ENCODE data around the gene DRC7.
"Not testable (repeated sequence)": the region's sequence is repeated elsewhere in the genome, so short reads cannot be mapped to it uniquely, and the experiment has no call there.

DRC7 gene

DNA sequence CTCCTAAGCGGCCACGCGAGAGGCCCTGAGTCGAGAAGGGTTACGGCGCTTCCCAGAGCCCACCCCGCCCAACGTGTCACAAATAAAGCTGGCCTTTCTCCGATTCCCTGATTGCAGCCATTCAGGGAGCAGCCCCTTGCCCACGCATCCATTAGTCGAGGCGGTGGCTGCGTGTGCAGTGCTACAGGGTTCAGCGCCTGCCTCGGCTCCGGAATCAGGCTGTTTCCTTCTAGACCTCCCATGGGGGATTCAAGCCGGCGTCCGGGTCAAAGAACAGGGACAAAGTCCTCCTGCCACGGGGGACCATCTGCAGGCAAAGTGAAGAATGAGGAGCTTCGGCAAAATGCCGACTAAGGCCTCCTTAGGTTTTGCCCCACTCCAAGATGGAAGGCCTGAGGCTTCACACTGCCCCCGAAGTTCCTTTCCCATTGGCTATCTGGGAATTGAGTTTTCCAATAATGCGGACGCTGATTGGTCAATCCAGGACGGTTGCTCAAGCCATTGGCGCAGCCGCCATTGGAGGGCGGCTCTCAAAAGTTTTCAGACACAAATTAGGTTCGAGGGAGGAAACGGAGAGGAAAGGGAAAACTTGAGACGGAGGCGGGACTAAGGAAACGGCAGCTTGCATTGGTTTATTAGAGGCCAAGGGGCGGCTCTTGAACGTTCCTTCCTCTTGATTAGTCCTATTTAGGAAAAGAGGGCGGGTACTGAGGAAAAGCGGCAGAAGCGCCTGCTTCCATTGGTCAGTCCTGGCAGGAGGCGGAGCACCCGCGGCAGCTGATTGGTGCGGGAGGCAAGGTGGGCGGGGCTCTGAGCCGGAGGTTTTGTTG lies 40.5 kb downstream of the DRC7 start:
- DNase-seq (ENCODE audit: low read depth in 2 of 2), result peak; percentile 96 to 98

DNA sequence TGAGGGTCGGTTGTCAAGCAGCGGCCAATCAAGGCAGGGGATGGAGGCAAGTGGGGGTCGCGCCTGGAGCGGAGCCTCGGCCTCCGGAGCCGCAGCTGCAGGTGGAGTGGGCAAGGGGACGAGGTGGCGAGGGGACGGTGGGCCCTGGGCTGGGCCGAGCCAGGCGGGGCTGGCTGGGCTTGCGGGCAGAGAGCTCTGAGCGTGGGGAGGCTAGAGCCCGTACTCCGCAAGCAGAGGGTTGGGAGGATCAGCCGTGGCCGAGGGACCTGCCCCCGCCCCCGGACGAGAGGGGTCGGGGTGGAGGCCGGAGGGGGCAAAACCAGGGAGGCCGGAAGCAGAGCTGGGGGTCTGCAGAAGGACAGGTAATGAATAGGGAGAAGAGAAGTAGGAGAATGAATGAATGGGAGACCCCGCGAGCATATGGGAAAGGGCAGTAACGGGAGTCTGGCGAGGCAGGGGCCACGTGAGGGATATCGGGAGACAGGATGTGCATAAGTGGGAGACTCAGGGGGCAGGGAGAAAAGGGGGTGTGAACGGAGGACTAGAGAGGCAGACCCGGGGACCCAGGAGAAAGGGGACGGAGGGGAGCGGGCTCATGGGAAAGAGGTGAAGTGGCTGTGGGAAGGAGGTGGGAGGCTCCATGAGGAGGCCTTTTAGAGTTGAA lies 41.3 kb downstream of the DRC7 start, which contains the start of gene KATNB1:
KATNB1 (plus strand) TSS at position 16 of the 664 bp plus-strand sequence. CDS start 1,474 bp downstream, outside the sequence.
- no peak for DNase-seq (ENCODE audit: low read depth in 2 of 2)

- DNase-seq (ENCODE audit: low read depth in 2 of 2), result peak in 1 of 2 donors; percentile 14
Measured at GRCh38 chr16:57736419-57737351, 42.1 kb downstream of the DRC7 start.

DNA sequence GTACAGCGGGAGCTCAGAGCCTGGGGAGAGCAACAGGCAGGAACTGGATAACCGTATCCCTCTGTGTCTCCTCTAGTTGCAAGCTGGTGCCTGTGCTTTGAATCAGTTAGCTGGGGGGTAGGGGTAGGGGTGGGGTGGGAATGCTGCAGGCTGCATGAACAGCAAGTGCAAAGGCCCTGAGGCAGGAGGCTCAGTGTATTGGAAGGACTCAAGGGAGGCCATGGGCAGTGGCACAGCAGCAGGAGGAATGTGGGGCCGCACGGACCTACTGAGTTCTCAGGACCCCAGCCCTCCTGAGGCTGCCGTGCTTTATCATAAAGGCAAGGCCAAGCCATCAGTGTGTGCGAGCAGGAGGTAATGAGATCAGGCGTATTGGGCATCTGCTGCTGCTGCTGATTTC lies 44.2 kb downstream of the DRC7 start:
- DNase-seq (ENCODE audit: low read depth in 2 of 2), result no peak

DNA sequence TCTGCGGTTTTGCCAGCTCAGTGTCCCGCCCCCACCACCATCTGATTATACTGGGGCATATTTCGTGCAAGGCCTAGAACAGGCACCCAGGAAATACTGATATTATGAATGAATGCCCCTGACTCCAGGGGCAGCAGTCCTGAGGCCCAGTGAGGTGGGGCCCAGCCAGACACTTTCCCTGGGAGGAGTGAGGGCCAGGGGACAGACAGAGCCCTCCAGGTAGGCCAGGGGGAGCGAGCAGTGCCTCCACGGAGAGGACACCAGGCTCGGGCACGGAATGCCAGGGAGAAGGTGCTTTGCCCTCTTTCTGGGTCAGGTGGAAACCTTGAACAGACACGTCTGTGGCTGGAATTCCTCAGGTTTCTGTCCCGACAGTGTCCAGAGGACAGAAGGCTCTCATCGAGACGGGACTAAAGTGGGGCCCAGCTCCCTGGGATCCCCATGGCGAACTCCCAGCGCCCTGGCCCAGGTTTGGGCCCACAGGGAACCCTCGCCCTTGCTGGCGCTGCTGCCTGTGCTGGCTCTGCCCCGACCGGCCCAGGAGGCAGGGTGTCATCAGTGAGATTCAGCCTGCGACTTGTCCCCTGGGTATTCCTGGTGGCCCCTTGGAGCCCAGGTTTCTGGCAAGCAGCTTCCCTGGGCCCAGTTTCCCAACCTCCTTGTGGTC lies 45.3 kb downstream of the DRC7 start:
- no peak for DNase-seq (ENCODE audit: low read depth in 2 of 2)

GRCh38 chr16:57740423-57741071 lies 45.9 kb downstream of the DRC7 start:
- no peak for DNase-seq (ENCODE audit: low read depth in 2 of 2)

- DNase-seq (ENCODE audit: low read depth in 2 of 2), result no peak
Measured at GRCh38 chr16:57741660-57742191, 47.1 kb downstream of the DRC7 start.

- DNase-seq (ENCODE audit: low read depth in 2 of 2), result no peak
Measured at GRCh38 chr16:57742543-57742942, 47.9 kb downstream of the DRC7 start.

DNA sequence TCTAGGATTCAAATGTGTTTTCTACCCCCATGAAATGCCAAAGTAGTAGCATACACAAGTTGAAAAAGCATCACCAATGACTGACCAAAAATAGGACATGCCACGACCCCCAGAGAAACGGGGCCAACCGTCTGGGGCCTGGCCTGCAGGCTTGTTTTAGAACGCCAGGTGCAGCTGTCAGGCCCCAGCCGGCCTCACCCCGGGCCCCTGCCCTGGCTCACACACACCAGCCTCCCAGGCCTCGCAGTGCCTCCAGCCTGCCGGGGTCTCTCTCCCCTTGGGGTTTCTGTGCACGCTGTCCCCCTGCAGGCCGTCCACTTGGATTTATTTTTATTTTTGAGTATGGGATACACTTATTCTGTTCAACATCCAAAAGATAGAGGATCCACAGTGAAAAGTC lies 48.9 kb downstream of the DRC7 start:
- no peak for DNase-seq (ENCODE audit: low read depth in 2 of 2)

DNA sequence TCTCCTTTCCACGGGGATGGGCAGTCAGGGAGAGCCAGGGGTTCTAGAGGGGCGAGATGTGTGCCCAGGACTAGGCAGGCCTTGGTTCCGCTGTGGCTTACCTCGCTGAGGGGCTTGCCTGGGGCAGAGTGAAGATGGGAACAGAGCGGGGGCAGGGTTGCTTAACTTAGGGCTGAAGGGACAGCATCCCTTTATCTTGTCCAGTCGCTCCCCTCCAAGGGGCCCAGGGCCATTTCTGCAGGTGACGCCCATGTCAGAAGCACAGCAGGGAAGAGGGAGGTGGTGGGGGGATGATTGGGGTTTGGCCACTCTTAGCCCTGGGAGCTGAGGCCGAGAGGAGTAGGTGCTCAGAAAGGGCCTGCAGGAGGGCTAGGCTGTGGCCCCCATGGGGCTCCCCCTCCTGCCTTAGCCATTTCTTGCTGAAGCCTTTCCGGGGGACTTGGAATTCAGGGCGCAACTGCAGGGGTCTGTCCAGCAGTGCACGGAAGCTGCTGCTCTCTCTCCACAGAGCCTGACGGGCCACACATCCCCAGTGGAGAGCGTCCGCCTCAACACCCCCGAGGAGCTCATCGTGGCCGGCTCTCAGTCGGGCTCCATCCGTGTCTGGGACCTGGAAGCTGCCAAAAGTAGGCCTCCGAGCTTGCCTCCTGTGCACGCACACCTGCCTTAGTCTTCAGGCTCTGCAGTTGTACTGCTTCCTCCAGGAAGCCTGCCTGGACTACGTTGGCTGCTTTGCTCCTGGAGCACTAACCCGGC lies 49.5 kb downstream of the DRC7 start:
- DNase-seq (ENCODE audit: low read depth in 2 of 2), result no peak

GRCh38 chr16:57744642-57744903 lies 50.0 kb downstream of the DRC7 start:
- no peak for DNase-seq (ENCODE audit: low read depth in 2 of 2)

GRCh38 chr16:57745768-57746167 lies 51.2 kb downstream of the DRC7 start:
- no peak for DNase-seq (ENCODE audit: low read depth in 2 of 2)

DNA sequence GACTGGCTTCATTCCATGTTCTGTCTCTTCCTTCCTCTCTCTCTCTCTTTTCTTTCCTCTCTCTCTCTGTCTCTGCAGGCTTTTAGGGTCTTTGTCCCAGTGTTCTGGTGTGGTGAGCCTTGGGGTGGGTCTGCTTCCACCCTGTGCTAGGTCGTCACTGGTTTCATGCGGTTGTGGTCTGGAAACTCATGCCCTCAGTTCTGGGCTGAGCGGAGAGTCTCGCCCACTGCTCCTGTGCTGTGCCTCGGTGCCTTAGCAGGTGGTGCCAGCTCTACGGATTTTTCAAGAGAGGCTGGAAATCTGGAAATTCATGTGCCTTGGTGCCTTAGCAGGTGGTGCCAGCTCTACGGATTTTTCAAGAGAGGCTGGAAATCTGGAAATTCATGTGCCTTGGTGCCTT lies 51.7 kb downstream of the DRC7 start:
- DNase-seq (ENCODE audit: low read depth in 2 of 2), result not testable (repeated sequence)

- DNase-seq (ENCODE audit: low read depth in 2 of 2), result no peak
Measured at GRCh38 chr16:57747091-57747490, 52.5 kb downstream of the DRC7 start.

DNA sequence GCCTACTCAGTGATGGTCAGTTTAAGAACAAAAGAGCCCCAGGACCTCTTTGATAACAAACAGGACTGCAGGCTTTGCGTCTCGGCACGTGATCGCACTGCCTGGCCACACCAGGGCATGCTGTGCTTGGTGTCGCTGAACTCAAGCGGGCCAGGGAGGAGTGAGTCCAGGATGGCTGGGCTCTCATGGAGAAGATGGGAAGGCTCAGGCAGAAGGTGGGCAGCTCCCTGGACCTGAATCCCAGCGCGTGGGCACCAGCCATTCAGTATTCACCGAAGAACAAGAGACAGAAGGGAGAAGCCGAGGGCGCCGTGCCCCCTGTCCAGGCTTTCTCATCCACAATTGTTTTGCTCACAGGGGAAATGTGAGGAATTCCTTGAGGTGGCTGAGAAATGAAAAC lies 52.9 kb downstream of the DRC7 start:
- DNase-seq (ENCODE audit: low read depth in 2 of 2), result no peak

DNA sequence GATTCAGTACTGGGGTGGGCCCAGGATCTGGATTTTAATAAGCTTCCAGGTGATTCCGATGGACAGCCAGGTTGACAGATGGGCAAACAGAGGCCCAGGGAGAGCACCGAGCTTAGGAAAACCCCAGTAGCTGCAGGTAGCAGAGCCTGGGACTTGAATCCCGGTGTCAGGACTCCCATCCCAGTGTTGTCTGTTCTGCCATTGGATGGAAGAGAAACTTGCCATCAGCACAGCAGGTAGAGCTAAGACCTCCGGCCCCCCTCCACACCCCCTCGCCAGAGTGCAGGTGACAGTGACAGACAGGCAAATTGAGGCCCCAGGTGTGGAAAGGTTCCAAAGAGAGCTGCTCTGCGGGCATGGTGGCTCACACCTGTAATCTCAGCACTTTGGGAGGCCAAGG lies 53.4 kb downstream of the DRC7 start:
- no peak for DNase-seq (ENCODE audit: low read depth in 2 of 2)

GRCh38 chr16:57748596-57748995 lies 54.0 kb downstream of the DRC7 start:
- DNase-seq (ENCODE audit: low read depth in 2 of 2), result no peak

- DNase-seq (ENCODE audit: low read depth in 2 of 2), result no peak
Measured at GRCh38 chr16:57749101-57749692, 54.6 kb downstream of the DRC7 start.

DNA sequence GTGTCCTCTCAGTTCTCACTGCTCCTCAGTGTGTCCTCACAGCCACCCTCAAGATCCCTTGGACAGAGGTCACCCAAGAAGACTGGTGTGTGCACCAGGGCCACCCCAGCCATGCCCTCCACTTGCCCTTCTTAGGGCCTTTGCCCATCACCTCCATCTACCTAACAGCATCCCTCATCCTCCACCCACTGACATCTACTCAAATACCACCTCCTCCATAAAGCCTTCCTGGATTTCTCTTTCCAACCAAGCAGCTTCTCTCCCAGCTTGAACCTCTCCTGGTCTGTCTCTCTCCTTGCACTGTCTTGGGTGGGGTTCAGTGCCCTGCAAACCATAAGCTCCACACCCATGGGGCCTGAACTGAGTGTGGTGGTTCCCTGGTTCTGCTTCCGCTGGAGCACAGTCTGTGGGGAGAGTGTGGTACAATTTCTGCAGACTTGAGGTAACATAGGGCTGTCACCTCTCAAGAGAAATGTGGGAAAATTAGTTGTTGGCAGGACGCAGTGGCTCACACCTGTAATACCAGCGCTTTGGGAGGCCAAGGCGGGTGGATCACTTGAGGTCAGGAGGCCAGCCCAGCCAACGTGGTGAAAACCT lies 55.3 kb downstream of the DRC7 start:
- no peak for DNase-seq (ENCODE audit: low read depth in 2 of 2)

Data from stimulated activated CD8-positive, alpha-beta memory T cell treated with anti-CD3 and anti-CD28 coated beads, Interleukin-2, amount 100 ng/mL, for 48 hours (primary cell).